GM21390 (cell line): ENCODE results near the gene MTURN.

Experiments
- ATAC-seq: cut with Tn5 transposase; IDR thresholded peaks from one replicate; pipeline ENCODE4 v1.9.1; 2021; ENCODE audit not compliant: unreplicated experiment

MTURN gene

GRCh38 chr7:30201921-30202320 is 67.1 kb downstream of the MTURN start:
- no peak for ATAC-seq

GRCh38 chr7:30202671-30203070 is 67.9 kb downstream of the MTURN start:
- no peak for ATAC-seq

DNA sequence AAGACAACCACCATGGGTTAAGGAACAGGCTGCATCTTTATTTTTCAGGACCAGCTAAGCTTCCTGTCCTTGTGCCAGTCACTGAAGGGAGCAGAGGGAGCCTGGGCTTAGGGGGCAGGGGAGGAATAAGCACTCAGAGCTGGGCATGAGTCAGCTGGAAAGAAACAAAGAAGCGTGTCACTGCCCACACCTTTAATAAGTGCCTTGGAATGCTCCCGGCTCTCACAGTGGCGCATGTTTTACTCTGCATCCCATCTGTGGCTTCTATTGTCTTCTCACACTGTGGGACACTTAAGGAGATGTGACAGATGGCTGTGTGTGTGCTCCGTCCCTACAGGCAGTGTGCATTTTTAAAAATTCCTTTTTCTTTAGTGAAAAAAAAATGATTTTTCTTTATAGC is 71.7 kb downstream of the MTURN start:
- ATAC-seq = no peak

DNA sequence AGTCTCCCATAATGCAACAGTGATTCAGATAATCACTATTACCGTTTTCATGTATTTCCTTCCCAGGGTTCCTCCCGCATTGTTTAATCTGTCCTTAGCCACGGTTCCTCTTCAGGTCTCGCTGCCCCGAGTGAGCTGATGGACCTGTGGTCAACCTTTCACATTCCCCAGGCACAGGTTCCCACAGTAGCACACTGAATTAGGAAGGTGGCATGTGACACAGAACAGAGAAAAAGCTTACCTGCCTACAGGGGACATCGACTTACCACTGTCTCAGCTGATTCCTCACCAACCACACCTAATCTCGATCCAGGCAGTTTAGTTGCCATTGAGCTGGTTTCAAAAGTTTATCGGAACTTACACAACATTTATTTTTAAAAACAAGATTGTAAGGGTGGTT is 72.2 kb downstream of the MTURN start:
- no peak for ATAC-seq

- ATAC-seq = no peak
Observed at GRCh38 chr7:30207376-30207775, 72.6 kb downstream of the MTURN start.

- ATAC-seq = no peak
Observed at GRCh38 chr7:30209951-30210350, 75.2 kb downstream of the MTURN start.
